ENCODE results near the gene HLA-DMB.

GRCh38 chr6:32938494-32938893 is 2.3 kb downstream of the HLA-DMB start:
- TF ChIP-seq POLR2A (IDR thresholded peaks at IDR 0.05) (no peak), CTCF (IDR thresholded peaks at IDR 0.05 in 4 of 5, conservative IDR thresholded peaks at IDR 0.05 in 1 of 5) (no peak)
